ENCODE measurements around the gene HOXA5.

- TF ChIP-seq RAD51 (IDR thresholded peaks at IDR 0.05) (no peak), DPF2 (IDR thresholded peaks at IDR 0.05) (no peak), CREM (IDR thresholded peaks at IDR 0.05; ENCODE audit: low read depth) (no peak), POLR2AphosphoS5 (IDR thresholded peaks at IDR 0.05; ENCODE audit: low read length) (no peak), SMC3 (IDR thresholded peaks at IDR 0.05; ENCODE audit: borderline replicate concordance, low read length) (no peak), POLR2A (IDR thresholded peaks at IDR 0.05; ENCODE audit: low read depth, low read length) (no peak), YBX1 (IDR thresholded peaks at IDR 0.05) (no peak), JUNB (IDR thresholded peaks at IDR 0.05) (no peak), CTCF (IDR thresholded peaks at IDR 0.05 in 2 of 3, conservative IDR thresholded peaks at IDR 0.05 in 1 of 3; ENCODE audit: control insufficient read depth in 2 of 3, extremely low read depth in 1 of 3, insufficient read depth in 1 of 3, low read depth in 3 of 3, low read length in 3 of 3) (no peak), NR2F1 (conservative IDR thresholded peaks at IDR 0.05) (no peak), EP300 (IDR thresholded peaks at IDR 0.05; ENCODE audit: borderline replicate concordance in 1 of 2, control insufficient read depth in 1 of 2, low read depth in 2 of 2, low read length in 2 of 2) (no peak), CHD2 (IDR thresholded peaks at IDR 0.05; ENCODE audit: borderline replicate concordance, low read depth, low read length) (no peak)
Measured at GRCh38 chr7:27182861-27183681, 39.6 kb upstream of the HOXA5 start.
